ENCODE results near the gene PMVK.

DNA sequence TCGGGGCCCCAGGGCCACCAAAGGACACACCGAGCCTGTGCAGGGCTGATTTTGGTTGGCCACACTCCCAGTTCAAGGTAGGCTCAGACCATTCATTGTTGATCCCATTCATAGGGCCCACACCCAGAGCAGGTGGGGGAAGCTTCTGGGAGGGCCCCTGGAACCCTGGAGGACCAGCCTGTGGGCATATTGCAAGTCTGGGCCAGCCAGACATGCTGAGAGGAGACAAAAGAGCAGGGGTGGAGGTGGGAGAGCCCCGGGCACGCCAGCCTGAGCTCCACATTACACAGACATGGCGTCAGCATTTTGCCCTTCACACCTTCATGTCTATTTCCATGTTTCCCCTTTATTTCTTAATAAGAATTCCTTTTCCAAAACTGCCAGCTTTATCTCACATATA, 25.7 kb downstream of the PMVK start:
- TF ChIP-seq CTCF (IDR thresholded peaks at IDR 0.05; ENCODE audit: poor library complexity, severe bottlenecking) (no peak), EP300 (conservative IDR thresholded peaks at IDR 0.05; ENCODE audit: poor library complexity, severe bottlenecking) (no peak), EZH2 (IDR thresholded peaks at IDR 0.05; ENCODE audit: borderline replicate concordance, insufficient read depth, low read length, poor library complexity, severe bottlenecking) (no peak), MXI1 (conservative IDR thresholded peaks at IDR 0.05; ENCODE audit: poor library complexity, severe bottlenecking) (no peak), POLR2AphosphoS5 (IDR thresholded peaks at IDR 0.05) (no peak), SMC3 (conservative IDR thresholded peaks at IDR 0.05; ENCODE audit: poor library complexity) (no peak), REST (IDR thresholded peaks at IDR 0.05; ENCODE audit: borderline replicate concordance) (no peak)
